ENCODE data around the gene RAET1G.
"Not testable (repeated sequence)": the region's sequence is repeated elsewhere in the genome, so short reads cannot be mapped to it uniquely, and the experiment has no call there.

The RAET1G gene

GRCh38 chr6:149960488-149960887 lies 37.6 kb upstream of the RAET1G start:
- POLR2A ChIA-PET (ENCODE audit: low non-redundant PET) = no interaction called here

GRCh38 chr6:149959806-149960205 lies 36.9 kb upstream of the RAET1G start:
- H3K27ac ChIP-seq; POLR2A ChIA-PET (ENCODE audit: low non-redundant PET); DNase-seq (ENCODE audit: low spot score); CTCF ChIA-PET: not testable (repeated sequence)

More at GRCh38 chr6:149960488-149960887, 37.6 kb upstream of the RAET1G start:
- no peak overlapping the region for H3K27ac ChIP-seq
- no peak for DNase-seq (ENCODE audit: low spot score)
- CTCF ChIA-PET = no interaction called here
- TF ChIP-seq CTCF (conservative IDR thresholded peaks at IDR 0.05; ENCODE audit: low read depth) = no peak

GRCh38 chr6:149958124-149958523 lies 35.2 kb upstream of the RAET1G start:
- CTCF ChIA-PET; DNase-seq (ENCODE audit: low spot score); POLR2A ChIA-PET (ENCODE audit: low non-redundant PET); H3K27ac ChIP-seq: not testable (repeated sequence)

GRCh38 chr6:149955654-149956317 lies 32.9 kb upstream of the RAET1G start:
- POLR2A ChIA-PET (ENCODE audit: low non-redundant PET); CTCF ChIA-PET; DNase-seq (ENCODE audit: low spot score); H3K27ac ChIP-seq: not testable (repeated sequence)

- CTCF ChIA-PET; H3K27ac ChIP-seq; DNase-seq (ENCODE audit: low spot score); POLR2A ChIA-PET (ENCODE audit: low non-redundant PET): not testable (repeated sequence)
These were observed 32.2 kb upstream of the RAET1G start for GRCh38 chr6:149954984-149955653.

GRCh38 chr6:149954328-149954983 lies 31.5 kb upstream of the RAET1G start:
- DNase-seq (ENCODE audit: low spot score); H3K27ac ChIP-seq; POLR2A ChIA-PET (ENCODE audit: low non-redundant PET); CTCF ChIA-PET: not testable (repeated sequence)

GRCh38 chr6:149953934-149954327 lies 31.0 kb upstream of the RAET1G start:
- TF ChIP-seq CTCF (conservative IDR thresholded peaks at IDR 0.05; ENCODE audit: low read depth) = peak; percentile 33
- POLR2A ChIA-PET (ENCODE audit: low non-redundant PET); H3K27ac ChIP-seq; DNase-seq (ENCODE audit: low spot score); CTCF ChIA-PET: not testable (repeated sequence)

GRCh38 chr6:149953390-149953789 lies 30.5 kb upstream of the RAET1G start:
- CTCF ChIA-PET = interaction anchor here (0.7 kb wide), 1 partner anchor 38 kb away, joined by 3 read pairs; no protein-coding TSS in a partner anchor
- POLR2A ChIA-PET (ENCODE audit: low non-redundant PET); DNase-seq (ENCODE audit: low spot score); H3K27ac ChIP-seq: not testable (repeated sequence)

- DNase-seq (ENCODE audit: low spot score) = no peak
- CTCF ChIA-PET = no interaction called here
- no peak for TF ChIP-seq CTCF (conservative IDR thresholded peaks at IDR 0.05; ENCODE audit: low read depth)
- no peak overlapping the region for H3K27ac ChIP-seq
- POLR2A ChIA-PET (ENCODE audit: low non-redundant PET) = no interaction called here
These were observed 28.7 kb upstream of the RAET1G start for GRCh38 chr6:149951626-149952025.
